HG03196 (cell line): ENCODE measurements around the gene BUD13.
"Not testable (repeated sequence)": the region's sequence is repeated elsewhere in the genome, so short reads cannot be mapped to it uniquely, and the experiment has no call there.

Source experiments
- ATAC-seq: cut with Tn5 transposase; IDR thresholded peaks from one replicate; pipeline ENCODE4 v1.9.1; 2021; ENCODE audit not compliant: unreplicated experiment

The BUD13 gene, protein sequence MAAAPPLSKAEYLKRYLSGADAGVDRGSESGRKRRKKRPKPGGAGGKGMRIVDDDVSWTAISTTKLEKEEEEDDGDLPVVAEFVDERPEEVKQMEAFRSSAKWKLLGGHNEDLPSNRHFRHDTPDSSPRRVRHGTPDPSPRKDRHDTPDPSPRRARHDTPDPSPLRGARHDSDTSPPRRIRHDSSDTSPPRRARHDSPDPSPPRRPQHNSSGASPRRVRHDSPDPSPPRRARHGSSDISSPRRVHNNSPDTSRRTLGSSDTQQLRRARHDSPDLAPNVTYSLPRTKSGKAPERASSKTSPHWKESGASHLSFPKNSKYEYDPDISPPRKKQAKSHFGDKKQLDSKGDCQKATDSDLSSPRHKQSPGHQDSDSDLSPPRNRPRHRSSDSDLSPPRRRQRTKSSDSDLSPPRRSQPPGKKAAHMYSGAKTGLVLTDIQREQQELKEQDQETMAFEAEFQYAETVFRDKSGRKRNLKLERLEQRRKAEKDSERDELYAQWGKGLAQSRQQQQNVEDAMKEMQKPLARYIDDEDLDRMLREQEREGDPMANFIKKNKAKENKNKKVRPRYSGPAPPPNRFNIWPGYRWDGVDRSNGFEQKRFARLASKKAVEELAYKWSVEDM

GRCh38 chr11:116772443-116773202, at the start of gene BUD13:
TSS of gene BUD13 (minus strand) at chr11:116772987. CDS start at chr11:116772964, 23 bp downstream.
- ATAC-seq: peak; percentile 72

GRCh38 chr11:116822575-116822974, 49.8 kb upstream of the BUD13 start:
- ATAC-seq: no peak

DNA sequence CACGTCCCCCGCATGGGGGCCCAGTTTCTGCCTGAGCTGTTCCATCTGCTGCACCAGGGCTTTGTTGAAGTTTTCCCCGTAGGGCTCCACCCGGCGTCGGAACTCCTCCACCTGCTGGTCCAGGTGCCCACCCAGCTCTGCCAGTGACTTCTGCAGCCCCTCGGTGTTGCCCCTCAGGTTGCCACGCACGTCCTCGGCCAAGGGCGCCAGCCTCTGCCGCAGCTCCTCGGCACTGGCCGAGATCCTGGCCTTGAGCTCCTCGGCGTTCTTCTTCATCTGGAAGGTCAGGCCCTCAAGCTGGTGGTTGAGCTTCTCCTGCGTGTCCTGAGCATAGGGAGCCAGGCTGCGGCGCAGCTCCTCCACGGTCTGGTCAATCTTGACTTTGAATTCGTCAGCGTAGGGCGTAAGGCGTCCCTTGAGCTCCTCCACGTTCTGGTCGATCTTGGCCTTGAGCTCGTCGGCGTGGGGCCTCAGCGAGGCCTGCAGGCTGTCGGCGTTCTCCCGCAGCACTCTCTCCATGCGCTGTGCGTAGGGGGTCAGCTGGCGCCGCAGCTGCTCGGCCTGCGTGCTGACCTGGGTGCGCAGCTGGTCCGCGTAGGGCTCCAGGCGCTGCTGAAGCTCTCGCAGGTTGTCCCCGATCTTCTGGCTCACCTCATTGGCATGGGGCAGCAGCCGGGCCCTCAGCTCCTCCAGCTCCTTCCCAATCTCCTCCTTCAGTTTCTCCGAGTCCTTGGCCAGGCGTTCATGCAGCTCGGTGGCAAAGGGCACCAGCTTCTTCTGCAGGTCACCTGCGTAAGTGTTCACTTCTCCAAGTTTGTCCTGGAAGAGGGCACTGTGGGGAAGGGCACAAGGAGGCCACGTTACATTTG, 48.5 kb upstream of the BUD13 start:
- ATAC-seq: no peak

DNA sequence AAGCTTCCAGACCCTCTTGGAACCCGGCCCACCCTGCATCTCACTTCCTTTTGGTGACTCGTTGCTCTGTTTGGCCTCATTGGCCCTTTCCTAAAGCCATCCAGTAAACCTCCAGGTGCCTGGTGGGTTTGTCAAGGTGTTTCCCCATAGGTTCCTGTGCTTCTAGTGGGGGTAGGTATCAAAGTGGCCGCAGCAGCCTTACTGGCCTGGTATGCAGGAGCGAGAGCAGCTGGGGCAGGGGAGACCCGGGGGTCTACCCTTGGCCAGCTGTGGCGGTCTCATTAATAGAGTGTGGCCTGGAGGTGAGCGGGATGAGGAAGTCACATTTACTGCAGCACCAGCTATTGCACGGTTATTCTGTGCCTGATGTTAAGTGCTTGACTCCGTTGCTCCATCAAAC, 46.3 kb upstream of the BUD13 start:
- no peak for ATAC-seq

DNA sequence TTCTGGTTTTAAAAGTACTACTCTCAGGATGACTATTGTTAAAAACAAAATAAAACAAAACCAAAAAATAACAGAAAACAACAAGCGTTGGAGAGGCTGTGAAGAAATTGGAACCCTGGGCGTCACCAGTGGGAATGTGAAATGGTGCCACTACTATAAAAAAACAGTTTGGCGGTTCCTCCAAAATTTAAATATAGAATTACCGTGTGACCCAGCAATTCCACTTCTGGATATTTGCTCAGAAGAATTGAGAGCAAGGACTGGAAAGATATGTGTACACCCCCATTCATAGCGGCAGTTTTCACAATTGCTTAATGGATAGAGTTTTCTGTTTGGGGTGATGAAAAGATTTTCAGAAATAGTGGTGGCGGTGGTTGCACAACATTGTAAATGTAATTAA, 41.7 kb upstream of the BUD13 start:
- no peak for ATAC-seq

GRCh38 chr11:116813781-116814471, 41.1 kb upstream of the BUD13 start:
- no peak for ATAC-seq

DNA sequence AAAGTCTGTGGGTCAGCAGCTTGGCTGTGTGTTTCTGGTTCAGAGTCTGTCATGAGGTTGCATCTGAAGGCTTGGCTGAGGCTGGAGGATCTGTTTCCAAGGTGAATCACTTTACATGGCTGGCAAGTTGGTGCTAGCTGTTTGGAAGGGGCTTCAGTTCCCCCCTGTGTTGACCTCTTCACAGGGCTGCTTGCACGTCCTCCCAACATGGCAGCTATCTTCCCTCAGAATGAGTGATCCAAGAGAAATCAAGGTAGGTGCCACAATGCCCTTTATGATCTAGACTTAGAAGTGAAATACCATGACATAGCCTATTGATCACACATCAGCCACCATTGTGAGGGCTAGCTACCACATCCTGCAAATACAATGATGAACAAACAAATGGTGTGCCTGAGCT, 40.4 kb upstream of the BUD13 start:
- no peak for ATAC-seq

DNA sequence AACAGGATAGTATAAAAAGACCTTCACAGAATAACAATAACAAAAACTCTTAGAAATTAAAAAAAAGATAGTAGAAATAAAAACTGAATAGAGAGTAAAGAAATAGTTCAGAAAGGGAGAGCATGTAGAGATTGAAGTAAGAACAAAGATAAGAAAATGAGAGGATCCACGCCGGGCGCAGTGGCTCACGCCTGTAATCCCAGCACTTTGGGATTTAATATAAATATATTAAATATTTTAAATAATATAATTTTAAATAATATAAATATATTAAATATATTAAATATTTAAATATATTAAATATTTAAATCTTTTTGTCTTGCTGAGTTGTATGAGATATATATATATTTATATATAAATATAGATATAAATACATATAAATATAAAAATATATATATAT, 39.3 kb upstream of the BUD13 start:
- no peak for ATAC-seq

DNA sequence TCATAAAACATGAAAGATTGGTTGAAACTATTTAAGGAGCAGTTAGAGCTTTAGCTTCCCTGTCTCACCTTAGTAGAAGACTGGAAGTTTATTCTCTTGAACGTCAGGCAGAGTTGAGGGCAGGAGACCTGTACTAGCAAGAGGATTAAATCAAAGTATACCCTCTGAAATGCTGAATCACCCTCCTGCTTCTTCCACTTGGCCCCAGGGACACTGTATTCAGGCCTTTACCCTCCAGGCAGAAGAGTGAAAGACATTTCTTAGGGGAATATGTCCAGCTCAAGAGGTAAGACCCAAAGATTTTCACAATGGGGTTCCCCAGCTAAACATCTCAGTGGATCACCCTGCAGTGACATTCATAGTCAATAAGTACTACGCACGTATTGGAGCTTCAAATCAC, 38.4 kb upstream of the BUD13 start:
- no peak for ATAC-seq

DNA sequence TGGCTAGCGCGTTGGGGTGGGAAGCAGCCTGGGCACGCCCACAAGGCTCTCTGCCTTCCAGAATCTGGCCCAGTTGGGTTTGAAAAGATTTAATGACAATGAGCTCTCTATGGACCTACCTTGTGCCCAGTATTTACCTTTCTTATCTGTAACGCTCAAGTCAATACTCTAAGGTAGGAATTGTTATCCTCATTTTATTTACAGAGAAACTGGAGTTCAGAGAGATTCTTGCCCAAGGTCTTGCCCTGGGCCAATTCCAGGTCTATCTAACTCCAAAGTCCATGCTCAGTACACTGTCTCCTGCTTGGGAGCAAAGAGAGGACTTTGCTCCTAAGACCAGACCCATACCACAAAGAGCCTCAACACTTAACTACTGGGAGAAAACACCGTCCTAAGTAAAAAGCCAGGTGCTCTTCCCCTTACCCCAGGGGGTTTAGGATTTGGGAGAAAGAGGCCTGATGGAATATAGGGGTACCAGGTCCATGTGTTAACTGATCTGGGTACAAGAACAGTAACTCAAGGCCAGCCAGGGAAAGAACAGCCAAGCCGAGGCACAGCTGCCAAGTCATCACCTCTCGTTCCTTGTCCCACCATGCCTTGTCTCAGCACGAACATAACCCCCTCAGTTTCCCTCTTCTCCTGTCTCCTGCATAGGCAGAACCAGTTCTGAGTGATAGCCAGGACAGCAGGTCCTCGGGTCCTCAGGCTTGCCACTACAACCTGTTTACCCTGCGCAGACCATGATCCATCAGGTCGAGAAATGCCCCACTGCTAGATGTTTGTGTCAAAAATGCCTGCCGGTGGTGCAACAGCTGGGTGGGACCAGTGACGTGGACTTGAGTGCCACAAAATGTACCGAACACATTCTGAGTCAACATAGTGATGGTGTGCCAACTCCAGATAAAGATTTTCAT, 35.7 kb upstream of the BUD13 start:
- no peak for ATAC-seq

DNA sequence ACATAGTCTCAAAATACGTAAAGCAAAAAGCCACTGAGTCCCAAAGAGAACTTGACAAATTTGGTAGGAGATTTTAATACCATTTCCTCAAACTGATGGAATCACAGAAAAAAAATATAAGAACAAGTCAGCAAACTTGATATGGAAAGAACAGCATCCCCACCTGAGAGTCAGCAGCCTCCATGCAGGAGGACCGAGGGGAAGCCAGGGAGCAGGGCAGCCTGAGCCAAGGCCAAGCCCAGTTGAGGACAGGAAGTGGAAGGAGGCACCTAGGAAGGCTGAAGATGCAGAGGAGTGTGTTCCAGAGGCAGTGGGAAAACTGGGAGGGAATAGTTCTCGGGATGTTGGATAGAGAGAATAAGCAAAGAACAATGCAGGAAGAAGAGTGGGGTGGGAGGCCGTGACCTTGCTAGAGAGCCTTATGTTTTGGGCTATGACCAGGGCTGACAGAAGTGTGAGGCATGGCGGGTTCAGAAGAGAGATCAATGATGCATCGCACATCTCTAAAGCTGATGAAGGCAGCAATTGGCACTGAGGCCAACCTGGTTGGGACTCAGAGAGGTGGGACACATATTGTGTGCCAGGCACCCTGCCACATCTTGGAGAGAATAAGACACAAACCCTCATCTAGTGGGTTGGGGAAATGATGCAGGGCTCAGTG, 34.9 kb upstream of the BUD13 start:
- no peak for ATAC-seq

GRCh38 chr11:116804001-116804400, 31.2 kb upstream of the BUD13 start:
- no peak for ATAC-seq

DNA sequence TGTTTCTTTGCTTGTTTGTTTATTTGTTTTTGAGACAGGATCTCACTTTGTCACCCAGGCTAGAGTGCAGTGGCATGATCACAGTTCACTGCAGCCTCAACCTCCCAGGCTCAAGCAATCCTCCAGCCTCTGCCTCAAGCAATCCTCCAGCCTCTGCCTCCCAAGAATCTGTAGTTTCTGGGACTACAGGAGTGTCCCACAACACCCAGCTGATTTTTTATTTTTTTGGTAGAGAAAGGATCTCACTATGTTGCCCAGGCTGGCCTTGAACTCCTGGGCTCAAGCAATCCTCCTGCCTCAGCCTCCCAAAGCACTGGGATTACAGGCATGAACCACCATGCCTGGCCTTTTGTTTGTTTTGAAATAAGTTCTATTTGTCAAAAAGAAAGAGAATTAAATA, 28.9 kb upstream of the BUD13 start:
- ATAC-seq: not testable (repeated sequence)

DNA sequence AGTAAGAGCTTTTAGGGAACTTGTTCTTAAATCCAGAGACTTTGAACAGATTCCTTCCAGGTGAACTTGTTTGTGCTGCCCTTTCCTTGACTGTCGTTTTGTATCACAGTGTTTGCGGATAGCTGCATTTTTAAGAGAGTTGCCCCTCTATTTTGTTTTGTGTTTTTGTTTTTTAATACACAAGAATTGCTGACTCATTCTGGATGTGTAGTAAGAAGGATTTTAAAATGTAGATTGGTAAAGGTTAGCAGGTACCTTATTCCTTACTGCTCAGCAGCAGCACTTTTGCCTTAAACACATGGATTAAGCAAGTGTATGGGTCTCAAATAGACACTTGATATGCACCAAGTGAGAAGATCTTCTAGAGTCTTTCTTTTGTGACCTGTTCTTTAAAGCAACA, 27.8 kb upstream of the BUD13 start:
- no peak for ATAC-seq

- ATAC-seq: no peak
These were observed 25.6 kb upstream of the BUD13 start for GRCh38 chr11:116798368-116798767.

DNA sequence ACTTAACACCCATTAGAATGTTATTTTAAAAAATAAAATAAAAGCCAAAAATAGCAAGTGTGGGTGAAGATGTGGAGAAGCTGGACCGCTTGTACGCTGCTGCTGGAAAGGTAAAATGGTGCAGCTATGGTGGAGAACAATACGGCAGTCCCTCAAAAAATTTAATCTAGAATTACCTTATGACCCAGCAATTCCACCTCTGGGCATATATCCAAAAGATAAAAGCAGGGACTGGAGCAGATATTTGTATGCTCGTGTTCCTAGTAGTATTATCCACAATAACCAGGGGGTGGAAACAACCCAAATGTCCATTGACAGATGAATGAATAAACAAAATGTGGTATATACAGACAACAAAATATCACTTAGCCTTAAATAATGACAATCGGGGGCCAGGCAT, 25.0 kb upstream of the BUD13 start:
- no peak for ATAC-seq

DNA sequence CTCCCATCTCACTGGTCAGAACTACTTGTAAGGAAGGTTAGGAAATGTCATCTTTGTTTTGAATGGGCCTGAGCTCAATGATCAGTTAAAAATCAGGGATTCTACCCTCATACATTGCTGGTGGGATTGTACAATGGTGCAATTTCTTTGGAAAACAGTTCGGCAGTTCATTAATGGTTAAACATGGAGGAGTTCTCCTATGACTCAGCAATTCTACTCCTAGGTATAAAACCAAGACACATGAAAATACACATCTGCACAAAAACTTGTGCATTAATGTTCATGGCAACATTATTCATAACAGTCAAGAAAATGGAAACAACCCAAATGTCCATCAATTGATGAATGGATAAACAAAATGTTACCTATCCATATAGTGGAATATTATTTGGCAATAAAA, 23.8 kb upstream of the BUD13 start:
- no peak for ATAC-seq

DNA sequence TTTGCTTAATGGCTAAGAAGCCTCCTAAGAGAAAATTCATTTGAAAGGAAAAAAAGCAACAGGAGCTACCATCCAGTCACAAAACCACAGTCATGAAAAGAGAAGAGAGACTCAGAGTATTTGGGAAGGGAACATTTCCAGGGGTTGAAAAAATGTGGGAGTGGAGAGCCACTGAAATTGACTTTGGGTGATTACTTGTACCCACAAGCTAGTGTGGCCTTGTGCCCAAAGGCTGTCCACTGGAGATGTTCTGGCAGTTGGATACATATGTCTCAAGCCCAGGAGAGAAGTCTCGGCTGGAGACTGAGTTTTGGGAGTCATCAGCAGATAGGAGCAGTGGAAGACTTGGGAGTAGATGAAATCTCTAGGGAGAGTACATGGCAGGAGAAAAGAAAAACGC, 22.1 kb upstream of the BUD13 start:
- ATAC-seq: no peak

DNA sequence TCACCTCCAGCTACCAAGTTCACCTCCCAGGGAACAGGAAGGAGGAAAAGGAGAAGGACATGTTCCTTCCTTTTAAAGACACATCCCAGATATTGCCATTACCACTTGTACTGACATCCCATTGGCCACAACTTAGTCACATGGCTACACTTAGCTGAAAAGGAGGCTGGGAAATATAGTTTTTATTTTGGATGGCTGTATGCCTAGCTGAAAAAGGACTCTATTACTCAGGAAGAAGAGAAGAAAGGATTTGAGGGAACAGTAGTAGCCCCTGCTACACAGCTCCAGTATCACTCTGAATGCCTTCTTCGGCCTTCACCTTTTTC, 20.9 kb upstream of the BUD13 start:
- no peak for ATAC-seq
